ENCODE measurements around the gene PLCB2. TPM values are rescaled to one million over a fixed set of nuclear protein-coding genes. Genes with fewer than 3 reads are reported as not detected.

PLCB2 gene
- total and polyA plus RNA-seq, 2 experiments from 2014 or later, result 9.5 to 13.8 TPM

GRCh38 chr15:40328176-40328575 is 20.4 kb upstream of the PLCB2 start (continued):
- TF ChIP-seq CTCF (conservative IDR thresholded peaks at IDR 0.05; ENCODE audit: low read depth in 2 of 2) (no peak), NANOG (IDR thresholded peaks at IDR 0.05; ENCODE audit: borderline replicate concordance) (no peak), ZNF331 (CRISPR knock-in tag; IDR thresholded peaks at IDR 0.05; ENCODE audit: low read depth) (no peak), POLR2AphosphoS5 (IDR thresholded peaks at IDR 0.05; ENCODE audit: low read depth) (no peak), JUNB (IDR thresholded peaks at IDR 0.05; ENCODE audit: unreplicated experiment) (no peak), REST (IDR thresholded peaks at IDR 0.05; ENCODE audit: unreplicated experiment) (no peak)
- TF ChIP-seq, protein P1, sequence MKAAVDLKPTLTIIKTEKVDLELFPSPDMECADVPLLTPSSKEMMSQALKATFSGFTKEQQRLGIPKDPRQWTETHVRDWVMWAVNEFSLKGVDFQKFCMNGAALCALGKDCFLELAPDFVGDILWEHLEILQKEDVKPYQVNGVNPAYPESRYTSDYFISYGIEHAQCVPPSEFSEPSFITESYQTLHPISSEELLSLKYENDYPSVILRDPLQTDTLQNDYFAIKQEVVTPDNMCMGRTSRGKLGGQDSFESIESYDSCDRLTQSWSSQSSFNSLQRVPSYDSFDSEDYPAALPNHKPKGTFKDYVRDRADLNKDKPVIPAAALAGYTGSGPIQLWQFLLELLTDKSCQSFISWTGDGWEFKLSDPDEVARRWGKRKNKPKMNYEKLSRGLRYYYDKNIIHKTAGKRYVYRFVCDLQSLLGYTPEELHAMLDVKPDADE (IDR thresholded peaks at IDR 0.05), result no peak

GRCh38 chr15:40327457-40327856 is 19.7 kb upstream of the PLCB2 start:
- Mint-ChIP-seq H3K4me1 (peaks cover 56% of the 10 kb centered on the region), H3K4me3 (peak overlapping the region; percentile 62), H3K36me3 (ENCODE audit: low read depth) (peaks cover 24% of the 10 kb centered on the region), H3K27me3 (ENCODE audit: insufficient read depth, low read depth, poor library complexity) (peaks cover 20% of the 10 kb centered on the region), H3K27ac (peak overlapping the region; percentile 19), H3K9me3 (no peaks in the 10 kb centered on the region)
- H3K4me3 ChIP-seq, result peak overlapping the region; percentile 34
- H3K79me2 ChIP-seq (replicated peaks; ENCODE audit: insufficient read depth), result peaks cover 21% of the 10 kb centered on the region
- DNase-seq (ENCODE audit: low spot score) (peak; percentile 30), ATAC-seq (peak; percentile 55)
- no peak overlapping the region for H2AFZ ChIP-seq
- no peaks in the 10 kb centered on the region for H3K36me3 ChIP-seq (ENCODE audit: insufficient read depth)
- H3F3A ChIP-seq (replicated peaks; ENCODE audit: low read depth), result peaks cover 14% of the 10 kb centered on the region; the same call in 1 of the 2 replicates
- H3K27ac ChIP-seq (ENCODE audit: low read depth), result peak overlapping the region; percentile 33
- H4K20me1 ChIP-seq (replicated peaks; ENCODE audit: insufficient read depth), result peaks cover 10% of the 10 kb centered on the region
- peaks cover 53% of the 10 kb centered on the region for H3K4me1 ChIP-seq (ENCODE audit: insufficient read depth)
- H3K9me2 ChIP-seq (ENCODE audit: insufficient read depth), result no peaks in the 10 kb centered on the region
- peak overlapping the region; percentile 89 for H3K4me2 ChIP-seq
- peaks cover 20% of the 10 kb centered on the region for H3K27me3 ChIP-seq (ENCODE audit: insufficient read depth)
- TF ChIP-seq JUNB (IDR thresholded peaks at IDR 0.05; ENCODE audit: unreplicated experiment), result no peak
- no peak for TF ChIP-seq EZH2 (IDR thresholded peaks at IDR 0.05; ENCODE audit: low read depth, unreplicated experiment)
- TF ChIP-seq, protein P1 (IDR thresholded peaks at IDR 0.05), result no peak
- TF ChIP-seq POLR2AphosphoS5 (IDR thresholded peaks at IDR 0.05; ENCODE audit: low read depth), result no peak
- TF ChIP-seq ZNF114 (CRISPR knock-in tag; IDR thresholded peaks at IDR 0.05), result no peak
- no peak for TF ChIP-seq CTCF (conservative IDR thresholded peaks at IDR 0.05; ENCODE audit: low read depth in 2 of 2)
- TF ChIP-seq NANOG (IDR thresholded peaks at IDR 0.05; ENCODE audit: borderline replicate concordance), result no peak
- no peak for TF ChIP-seq EZH2phosphoT487 (IDR thresholded peaks at IDR 0.05; ENCODE audit: unreplicated experiment)

All from GM23338 (cell line).